HG03575 (cell line): ENCODE measurements around the gene ALOXE3.
"Not testable (repeated sequence)": the region's sequence is repeated elsewhere in the genome, so short reads cannot be mapped to it uniquely, and the experiment has no call there.

Experiments
- ATAC-seq: cut with Tn5 transposase; IDR thresholded peaks from one replicate; pipeline ENCODE4 v1.9.1; 2021; ENCODE audit not compliant: unreplicated experiment, insufficient number of reproducible peaks, low FRiP score; ENCODE audit errors: extremely low read depth

The ALOXE3 gene

GRCh38 chr17:8079291-8080207, 38.8 kb downstream of the ALOXE3 start:
- no peak for ATAC-seq

- ATAC-seq: not testable (repeated sequence)
Measured at GRCh38 chr17:8077939-8078338, 40.4 kb downstream of the ALOXE3 start.

GRCh38 chr17:8076502-8077266, 41.6 kb downstream of the ALOXE3 start:
- no peak for ATAC-seq

- no peak for ATAC-seq
Measured at GRCh38 chr17:8075574-8076342, 42.6 kb downstream of the ALOXE3 start.

GRCh38 chr17:8075081-8075480, 43.2 kb downstream of the ALOXE3 start:
- no peak for ATAC-seq

GRCh38 chr17:8074554-8074953, 43.8 kb downstream of the ALOXE3 start:
- no peak for ATAC-seq

GRCh38 chr17:8073627-8074484, 44.5 kb downstream of the ALOXE3 start:
- no peak for ATAC-seq

GRCh38 chr17:8072729-8073461, 45.4 kb downstream of the ALOXE3 start:
- no peak for ATAC-seq

GRCh38 chr17:8072341-8072728, 46.0 kb downstream of the ALOXE3 start:
- no peak for ATAC-seq

- ATAC-seq: no peak
Measured at GRCh38 chr17:8071496-8071895, 46.8 kb downstream of the ALOXE3 start.

GRCh38 chr17:8069587-8069860, 48.8 kb downstream of the ALOXE3 start:
- ATAC-seq: no peak

- ATAC-seq: no peak
Measured at GRCh38 chr17:8068736-8069586, 49.4 kb downstream of the ALOXE3 start.

- no peak for ATAC-seq
Measured at GRCh38 chr17:8067806-8068205, 50.5 kb downstream of the ALOXE3 start.

- no peak for ATAC-seq
Measured at GRCh38 chr17:8066841-8067775, 51.2 kb downstream of the ALOXE3 start.

GRCh38 chr17:8064561-8065019, 53.7 kb downstream of the ALOXE3 start:
- no peak for ATAC-seq
